ENCODE results near the gene RSAD2. TPM values are rescaled to one million over a fixed set of nuclear protein-coding genes. Genes with fewer than 3 reads are reported as not detected.

RSAD2 gene
- total and polyA plus RNA-seq, 9 of the 15 experiments (the other 6 are each of a cell fraction or from before 2014, with no cell fraction given), result 0.15 to 1.4 (median 0.28) TPM

GRCh38 chr2:6852195-6852594 is 25.4 kb upstream of the RSAD2 start:
- no peaks in the 10 kb centered on the region for H3K9me3 ChIP-seq (replicated peaks; ENCODE audit: control insufficient read depth, insufficient read depth, low read depth, low read length)
- peaks cover 13% of the 10 kb centered on the region for H3K36me3 ChIP-seq (ENCODE audit: control insufficient read depth, insufficient read depth, low read length)
- in situ Hi-C loops (cut with MboI), result no loop called here
- 58% methylated on average over 2 of the region's 2 CpGs for WGBS (ENCODE audit: insufficient coverage, low coverage, missing lambda C conversion rate)
- H3K4me3 ChIP-seq, result no peak overlapping the region
- H3K79me2 ChIP-seq (ENCODE audit: control insufficient read depth, insufficient read depth, low read length), result no peaks in the 10 kb centered on the region
- no peaks in the 10 kb centered on the region for H4K20me1 ChIP-seq (replicated peaks; ENCODE audit: control insufficient read depth, insufficient read depth, low read length)
- no peak overlapping the region for H3K9ac ChIP-seq (ENCODE audit: insufficient read depth in 1 of 2, low read depth in 2 of 2, low read length in 2 of 2)
- H2AFZ ChIP-seq (ENCODE audit: low read depth, low read length), result no peak overlapping the region
- CTCF ChIA-PET (ENCODE audit: low intra/inter-chr PET ratio), result no interaction called here
- no peak for FAIRE-seq
- no peaks in the 10 kb centered on the region for H3K9me1 ChIP-seq (ENCODE audit: control insufficient read depth, insufficient read depth, low read length)
- intact Hi-C loops (cut with micrococcal nuclease), result no loop called here
- BruUV-seq (replicated peaks), result no TSS peak
- POLR2A ChIA-PET, result no interaction called here
- no peak overlapping the region for H3K27ac ChIP-seq (ENCODE audit: extremely low read depth, low read depth, low read length)
- TF ChIP-seq PKNOX1 (IDR thresholded peaks at IDR 0.05) (no peak), TRIM24 (IDR thresholded peaks at IDR 0.05) (no peak), PRMT5 (CRISPR knock-in tag; IDR thresholded peaks at IDR 0.05) (no peak), ZFP30 (CRISPR knock-in tag; IDR thresholded peaks at IDR 0.05; ENCODE audit: borderline replicate concordance) (no peak)
- peaks cover under 1 to 4% of the 10 kb centered on the region in 2 experiments; a peak in 3 of 5 replicates for H3K4me1 ChIP-seq (replicated peaks in 1 of 2; ENCODE audit: control insufficient read depth in 2 of 2, insufficient read depth in 2 of 2, low read length in 2 of 2)
- no peak for ATAC-seq
- no peaks in the 10 kb centered on the region for H3K27me3 ChIP-seq (ENCODE audit: control insufficient read depth in 2 of 2, insufficient read depth in 2 of 2, low read length in 2 of 2)
- no peak for DNase-seq (ENCODE audit: extremely low read depth in 1 of 4, low spot score in 3 of 4)
- no peak overlapping the region for H3K4me2 ChIP-seq (ENCODE audit: insufficient read depth, low read length)

DNA sequence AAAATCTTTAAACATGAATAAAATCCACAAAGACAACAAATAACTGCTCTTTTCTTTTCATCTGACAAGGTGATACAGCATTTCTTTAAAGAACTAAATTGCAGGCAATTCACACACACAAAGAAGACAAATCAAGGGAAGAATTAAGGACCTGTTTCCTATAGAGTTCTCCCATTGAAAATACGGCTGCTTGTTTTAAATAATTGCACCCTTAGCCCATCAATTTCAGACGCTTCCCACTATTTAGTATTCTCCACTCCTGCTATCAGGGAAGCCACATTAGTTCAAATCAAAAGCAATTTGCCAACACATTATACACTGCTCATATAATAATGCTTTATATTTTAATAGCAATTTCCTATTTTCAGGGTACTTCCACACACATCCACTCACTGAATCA is 23.2 kb upstream of the RSAD2 start:
- H3K4me3 ChIP-seq, result no peak overlapping the region
- intact Hi-C loops (cut with micrococcal nuclease), result no loop called here
- no peak overlapping the region for H3K9ac ChIP-seq (ENCODE audit: insufficient read depth in 1 of 2, low read depth in 2 of 2, low read length in 2 of 2)
- H3K4me2 ChIP-seq (ENCODE audit: insufficient read depth, low read length), result no peak overlapping the region
- WGBS (ENCODE audit: insufficient coverage, low coverage, missing lambda C conversion rate), result 81% methylated on average over 2 of the region's 2 CpGs
- H3K27me3 ChIP-seq (ENCODE audit: control insufficient read depth in 2 of 2, insufficient read depth in 2 of 2, low read length in 2 of 2), result no peaks in the 10 kb centered on the region
- H2AFZ ChIP-seq (ENCODE audit: low read depth, low read length), result no peak overlapping the region
- peaks cover 1% of the 10 kb centered on the region; the same call in 1 of the 2 replicates for H3K9me3 ChIP-seq (replicated peaks; ENCODE audit: control insufficient read depth, insufficient read depth, low read depth, low read length)
- H3K27ac ChIP-seq (ENCODE audit: extremely low read depth, low read depth, low read length), result no peak overlapping the region
- FAIRE-seq (no peak), ATAC-seq (no peak), DNase-seq (ENCODE audit: extremely low read depth in 1 of 4, low spot score in 3 of 4) (no peak)
- no peaks in the 10 kb centered on the region for H4K20me1 ChIP-seq (replicated peaks; ENCODE audit: control insufficient read depth, insufficient read depth, low read length)
- ChIA-PET CTCF (ENCODE audit: low intra/inter-chr PET ratio) (no interaction called here), POLR2A (no interaction called here)
- H3K36me3 ChIP-seq (ENCODE audit: control insufficient read depth, insufficient read depth, low read length), result peaks cover 9% of the 10 kb centered on the region
- H3K9me1 ChIP-seq (ENCODE audit: control insufficient read depth, insufficient read depth, low read length), result no peaks in the 10 kb centered on the region
- no peaks in the 10 kb centered on the region for H3K79me2 ChIP-seq (ENCODE audit: control insufficient read depth, insufficient read depth, low read length)
- no TSS peak for BruUV-seq (replicated peaks)
- no peaks in the 10 kb centered on the region for H3K4me1 ChIP-seq (replicated peaks in 1 of 2; ENCODE audit: control insufficient read depth in 2 of 2, insufficient read depth in 2 of 2, low read length in 2 of 2)
- in situ Hi-C loops (cut with MboI), result no loop called here
- no peak for TF ChIP-seq ZBTB1 (CRISPR knock-in tag; IDR thresholded peaks at IDR 0.05; ENCODE audit: borderline replicate concordance, low read depth)
- TF ChIP-seq MXI1 (IDR thresholded peaks at IDR 0.05; ENCODE audit: low read depth, low read length), result no peak
- TF ChIP-seq NR0B1 (IDR thresholded peaks at IDR 0.05; ENCODE audit: partially characterized antibody), result no peak
- TF ChIP-seq HIVEP1 (CRISPR knock-in tag; IDR thresholded peaks at IDR 0.05), result no peak
- no peak for TF ChIP-seq TCF3 (CRISPR knock-in tag; IDR thresholded peaks at IDR 0.05)
- no peak for TF ChIP-seq LARP7 (IDR thresholded peaks at IDR 0.05)
- no peak for TF ChIP-seq SMARCB1 (IDR thresholded peaks at IDR 0.05; ENCODE audit: insufficient read length, low read depth)
- no peak for TF ChIP-seq C11orf30 (IDR thresholded peaks at IDR 0.05; ENCODE audit: low read depth)
- no peak for TF ChIP-seq USF1 (CRISPR knock-in tag; IDR thresholded peaks at IDR 0.05)
- TF ChIP-seq, protein P1, sequence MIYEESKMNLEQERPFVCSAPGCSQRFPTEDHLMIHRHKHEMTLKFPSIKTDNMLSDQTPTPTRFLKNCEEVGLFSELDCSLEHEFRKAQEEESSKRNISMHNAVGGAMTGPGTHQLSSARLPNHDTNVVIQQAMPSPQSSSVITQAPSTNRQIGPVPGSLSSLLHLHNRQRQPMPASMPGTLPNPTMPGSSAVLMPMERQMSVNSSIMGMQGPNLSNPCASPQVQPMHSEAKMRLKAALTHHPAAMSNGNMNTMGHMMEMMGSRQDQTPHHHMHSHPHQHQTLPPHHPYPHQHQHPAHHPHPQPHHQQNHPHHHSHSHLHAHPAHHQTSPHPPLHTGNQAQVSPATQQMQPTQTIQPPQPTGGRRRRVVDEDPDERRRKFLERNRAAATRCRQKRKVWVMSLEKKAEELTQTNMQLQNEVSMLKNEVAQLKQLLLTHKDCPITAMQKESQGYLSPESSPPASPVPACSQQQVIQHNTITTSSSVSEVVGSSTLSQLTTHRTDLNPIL (CRISPR knock-in tag; IDR thresholded peaks at IDR 0.05), result no peak
